ENCODE results near the gene PPP1R13B.

Gene PPP1R13B

GRCh38 chr14:103734081-103734888 is 113.1 kb downstream of the PPP1R13B start:
- Histone ChIP-seq H3K4me1 (peaks cover 0 to 50% (median 32%) of the 10 kb centered on the region in 4 donors), H3K9me3 (no peaks in the 10 kb centered on the region), H3K27ac (peak overlapping the region; percentile 83 to 84), H3K36me3 (peaks cover 46 to 76% (median 61%) of the 10 kb centered on the region in 3 donors), H3K27me3 (no peaks in the 10 kb centered on the region), H3K4me3 (no peak overlapping the region)
- intact Hi-C loops (cut with DNase I; ENCODE audit: low total_unique reads) = loop anchor here (10.0 kb wide), 1 partner anchor 129 kb away; no protein-coding TSS in a partner anchor
- no peak for TF ChIP-seq CTCF (IDR thresholded peaks at IDR 0.05)
- peak; percentile 18 to 72 for DNase-seq

DNA sequence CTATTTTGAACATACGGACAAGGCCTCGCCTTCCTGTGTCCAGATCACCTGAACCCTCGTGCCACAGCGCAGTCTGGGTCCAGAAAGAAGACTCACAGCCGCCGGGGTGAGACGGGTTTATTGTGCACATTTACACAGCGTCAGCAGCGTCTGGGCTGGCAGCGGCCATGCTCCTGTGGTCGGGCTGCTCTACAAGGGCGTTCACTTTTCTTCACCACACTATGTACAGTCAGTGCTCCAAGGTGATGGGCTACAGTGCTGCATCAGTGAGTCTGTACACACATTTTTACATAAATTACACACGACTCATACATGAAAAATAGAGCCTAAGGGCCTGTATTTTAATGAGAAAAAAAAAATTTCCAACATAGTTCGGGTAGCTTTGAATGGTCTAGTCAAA is 113.7 kb downstream of the PPP1R13B start:
- H3K9me3 ChIP-seq = no peaks in the 10 kb centered on the region
- H3K4me3 ChIP-seq = no peak overlapping the region
- H3K27ac ChIP-seq = peak overlapping the region in 1 of 2 donors; percentile 83
- intact Hi-C loops (cut with DNase I; ENCODE audit: low total_unique reads) = loop anchor here (10.0 kb wide), 1 partner anchor 129 kb away; no protein-coding TSS in a partner anchor
- DNase-seq = peak in 1 of 2 donors; percentile 19
- peaks cover 0 to 51% (median 32%) of the 10 kb centered on the region in 4 donors for H3K4me1 ChIP-seq
- peaks cover 52 to 77% (median 64%) of the 10 kb centered on the region in 3 donors for H3K36me3 ChIP-seq
- H3K27me3 ChIP-seq = no peaks in the 10 kb centered on the region
- no peak for TF ChIP-seq CTCF (IDR thresholded peaks at IDR 0.05)

- Histone ChIP-seq H3K27ac (no peak overlapping the region), H3K36me3 (peaks cover 58 to 77% (median 64%) of the 10 kb centered on the region in 3 donors), H3K4me1 (peaks cover 0 to 58% (median 30%) of the 10 kb centered on the region in 4 donors), H3K9me3 (no peaks in the 10 kb centered on the region), H3K27me3 (no peaks in the 10 kb centered on the region), H3K4me3 (no peak overlapping the region)
- intact Hi-C loops (cut with DNase I; ENCODE audit: low total_unique reads) = loop anchor here (10.0 kb wide), 1 partner anchor 128 kb away; no protein-coding TSS in a partner anchor
- DNase-seq = no peak
- no peak for TF ChIP-seq CTCF (IDR thresholded peaks at IDR 0.05)
Observed at GRCh38 chr14:103732868-103733620, 114.3 kb downstream of the PPP1R13B start.

- Histone ChIP-seq H3K4me3 (no peak overlapping the region), H3K27me3 (no peaks in the 10 kb centered on the region), H3K4me1 (peaks cover 0 to 55% (median 26%) of the 10 kb centered on the region in 4 donors), H3K27ac (no peak overlapping the region), H3K9me3 (no peaks in the 10 kb centered on the region), H3K36me3 (peaks cover 58 to 81% (median 71%) of the 10 kb centered on the region in 3 donors)
- DNase-seq = peak in 1 of 2 donors; percentile 61
- intact Hi-C loops (cut with DNase I; ENCODE audit: low total_unique reads) = loop anchor here (10.0 kb wide), 1 partner anchor 127 kb away; no protein-coding TSS in a partner anchor
- no peak for TF ChIP-seq CTCF (IDR thresholded peaks at IDR 0.05)
Observed at GRCh38 chr14:103731916-103732867, 115.2 kb downstream of the PPP1R13B start.

- Histone ChIP-seq H3K27ac (no peak overlapping the region), H3K9me3 (no peaks in the 10 kb centered on the region), H3K4me1 (peaks cover 0 to 48% (median 21%) of the 10 kb centered on the region in 4 donors), H3K36me3 (peaks cover 58 to 82% (median 75%) of the 10 kb centered on the region in 3 donors), H3K27me3 (no peaks in the 10 kb centered on the region), H3K4me3 (no peak overlapping the region)
- intact Hi-C loops (cut with DNase I; ENCODE audit: low total_unique reads) = loop anchor here (10.0 kb wide), 1 partner anchor 127 kb away; no protein-coding TSS in a partner anchor
- DNase-seq = no peak
- TF ChIP-seq CTCF (IDR thresholded peaks at IDR 0.05) = no peak
Observed at GRCh38 chr14:103731481-103731880, 115.9 kb downstream of the PPP1R13B start.

Measured in tibial artery (tissue), 4 donors.